Esophagus squamous epithelium (tissue), 4 donors: Measurements from ENCODE around the gene MT2A.

Source experiments
- CTCF ChIP-seq, 6 experiments: fragments of 450-650 bp in 4 of 6; fragments of 200-600 bp in 2 of 6; sonication (generic) in 2 of 6; IDR thresholded peaks; one replicate each; pipeline ENCODE4 v1.5.1; 2016 to 2019; ENCODE audit warnings: antibody characterized with exemption in 6 of 6, mild to moderate bottlenecking in 4 of 6, moderate library complexity in 4 of 6
- POLR2A ChIP-seq, 4 donors: fragments of 450-650 bp; IDR thresholded peaks; one replicate each; pipeline ENCODE4 v1.6.1; 2017; ENCODE audit warnings: antibody characterized with exemption in 4 of 4, mild to moderate bottlenecking in 4 of 4, moderate library complexity in 3 of 4

- TF ChIP-seq POLR2A (IDR thresholded peaks at IDR 0.05) (no peak), CTCF (IDR thresholded peaks at IDR 0.05) (no peak)
Observed at GRCh38 chr16:56625943-56626654, 17.7 kb downstream of the MT2A start.
